ENCODE results near the gene NES.

The NES gene

GRCh38 chr1:156709031-156709430, 31.8 kb upstream of the NES start:
- Histone ChIP-seq H3K27me3 (ENCODE audit: insufficient read depth, poor library complexity, severe bottlenecking) (peaks cover 35% of the 10 kb centered on the region), H3K27ac (replicated peaks) (no peak overlapping the region), H3K4me3 (replicated peaks; ENCODE audit: insufficient read depth, low read length) (no peak overlapping the region)
- no peak for DNase-seq (ENCODE audit: low read depth in 1 of 2, low spot score in 1 of 2)
- TF ChIP-seq SPI1 (IDR thresholded peaks at IDR 0.05; ENCODE audit: borderline replicate concordance, low read depth) (no peak), POLR2AphosphoS5 (IDR thresholded peaks at IDR 0.05; ENCODE audit: low read depth) (no peak), GABPA (IDR thresholded peaks at IDR 0.05; ENCODE audit: low read depth) (no peak)
- TF ChIP-seq, protein P1, sequence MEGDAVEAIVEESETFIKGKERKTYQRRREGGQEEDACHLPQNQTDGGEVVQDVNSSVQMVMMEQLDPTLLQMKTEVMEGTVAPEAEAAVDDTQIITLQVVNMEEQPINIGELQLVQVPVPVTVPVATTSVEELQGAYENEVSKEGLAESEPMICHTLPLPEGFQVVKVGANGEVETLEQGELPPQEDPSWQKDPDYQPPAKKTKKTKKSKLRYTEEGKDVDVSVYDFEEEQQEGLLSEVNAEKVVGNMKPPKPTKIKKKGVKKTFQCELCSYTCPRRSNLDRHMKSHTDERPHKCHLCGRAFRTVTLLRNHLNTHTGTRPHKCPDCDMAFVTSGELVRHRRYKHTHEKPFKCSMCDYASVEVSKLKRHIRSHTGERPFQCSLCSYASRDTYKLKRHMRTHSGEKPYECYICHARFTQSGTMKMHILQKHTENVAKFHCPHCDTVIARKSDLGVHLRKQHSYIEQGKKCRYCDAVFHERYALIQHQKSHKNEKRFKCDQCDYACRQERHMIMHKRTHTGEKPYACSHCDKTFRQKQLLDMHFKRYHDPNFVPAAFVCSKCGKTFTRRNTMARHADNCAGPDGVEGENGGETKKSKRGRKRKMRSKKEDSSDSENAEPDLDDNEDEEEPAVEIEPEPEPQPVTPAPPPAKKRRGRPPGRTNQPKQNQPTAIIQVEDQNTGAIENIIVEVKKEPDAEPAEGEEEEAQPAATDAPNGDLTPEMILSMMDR (IDR thresholded peaks at IDR 0.05; ENCODE audit: insufficient read depth, low read length), result no peak
- TF ChIP-seq, protein P2, sequence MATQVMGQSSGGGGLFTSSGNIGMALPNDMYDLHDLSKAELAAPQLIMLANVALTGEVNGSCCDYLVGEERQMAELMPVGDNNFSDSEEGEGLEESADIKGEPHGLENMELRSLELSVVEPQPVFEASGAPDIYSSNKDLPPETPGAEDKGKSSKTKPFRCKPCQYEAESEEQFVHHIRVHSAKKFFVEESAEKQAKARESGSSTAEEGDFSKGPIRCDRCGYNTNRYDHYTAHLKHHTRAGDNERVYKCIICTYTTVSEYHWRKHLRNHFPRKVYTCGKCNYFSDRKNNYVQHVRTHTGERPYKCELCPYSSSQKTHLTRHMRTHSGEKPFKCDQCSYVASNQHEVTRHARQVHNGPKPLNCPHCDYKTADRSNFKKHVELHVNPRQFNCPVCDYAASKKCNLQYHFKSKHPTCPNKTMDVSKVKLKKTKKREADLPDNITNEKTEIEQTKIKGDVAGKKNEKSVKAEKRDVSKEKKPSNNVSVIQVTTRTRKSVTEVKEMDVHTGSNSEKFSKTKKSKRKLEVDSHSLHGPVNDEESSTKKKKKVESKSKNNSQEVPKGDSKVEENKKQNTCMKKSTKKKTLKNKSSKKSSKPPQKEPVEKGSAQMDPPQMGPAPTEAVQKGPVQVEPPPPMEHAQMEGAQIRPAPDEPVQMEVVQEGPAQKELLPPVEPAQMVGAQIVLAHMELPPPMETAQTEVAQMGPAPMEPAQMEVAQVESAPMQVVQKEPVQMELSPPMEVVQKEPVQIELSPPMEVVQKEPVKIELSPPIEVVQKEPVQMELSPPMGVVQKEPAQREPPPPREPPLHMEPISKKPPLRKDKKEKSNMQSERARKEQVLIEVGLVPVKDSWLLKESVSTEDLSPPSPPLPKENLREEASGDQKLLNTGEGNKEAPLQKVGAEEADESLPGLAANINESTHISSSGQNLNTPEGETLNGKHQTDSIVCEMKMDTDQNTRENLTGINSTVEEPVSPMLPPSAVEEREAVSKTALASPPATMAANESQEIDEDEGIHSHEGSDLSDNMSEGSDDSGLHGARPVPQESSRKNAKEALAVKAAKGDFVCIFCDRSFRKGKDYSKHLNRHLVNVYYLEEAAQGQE (IDR thresholded peaks at IDR 0.05; ENCODE audit: insufficient replicate concordance, low read depth), result no peak

- Histone ChIP-seq H3K4me3 (replicated peaks; ENCODE audit: insufficient read depth, low read length) (no peak overlapping the region), H3K27ac (replicated peaks) (no peak overlapping the region)
- TF ChIP-seq SPI1 (IDR thresholded peaks at IDR 0.05; ENCODE audit: borderline replicate concordance, low read depth) (no peak), GABPA (IDR thresholded peaks at IDR 0.05; ENCODE audit: low read depth) (no peak), POLR2AphosphoS5 (IDR thresholded peaks at IDR 0.05; ENCODE audit: low read depth) (no peak)
- TF ChIP-seq, protein P2 (IDR thresholded peaks at IDR 0.05; ENCODE audit: insufficient replicate concordance, low read depth), result no peak
- TF ChIP-seq, protein P1 (IDR thresholded peaks at IDR 0.05; ENCODE audit: insufficient read depth, low read length), result no peak
Observed at GRCh38 chr1:156708218-156708661, 31.0 kb upstream of the NES start.

GRCh38 chr1:156707417-156708217, 30.4 kb upstream of the NES start:
- H3K4me3 ChIP-seq (replicated peaks; ENCODE audit: insufficient read depth, low read length), result no peak overlapping the region

More at GRCh38 chr1:156708218-156708661, 31.0 kb upstream of the NES start:
- no peak for DNase-seq (ENCODE audit: low read depth in 1 of 2, low spot score in 1 of 2)
- H3K27me3 ChIP-seq (ENCODE audit: insufficient read depth, poor library complexity, severe bottlenecking), result peaks cover 43% of the 10 kb centered on the region

More at GRCh38 chr1:156707417-156708217, 30.4 kb upstream of the NES start:
- Histone ChIP-seq H3K27ac (replicated peaks) (no peak overlapping the region), H3K27me3 (ENCODE audit: insufficient read depth, poor library complexity, severe bottlenecking) (peaks cover 43% of the 10 kb centered on the region)
- TF ChIP-seq SPI1 (IDR thresholded peaks at IDR 0.05; ENCODE audit: borderline replicate concordance, low read depth) (no peak), GABPA (IDR thresholded peaks at IDR 0.05; ENCODE audit: low read depth) (no peak), POLR2AphosphoS5 (IDR thresholded peaks at IDR 0.05; ENCODE audit: low read depth) (no peak)
- TF ChIP-seq, protein P1 (IDR thresholded peaks at IDR 0.05; ENCODE audit: insufficient read depth, low read length), result no peak
- TF ChIP-seq, protein P2 (IDR thresholded peaks at IDR 0.05; ENCODE audit: insufficient replicate concordance, low read depth), result no peak
- no peak for DNase-seq (ENCODE audit: low read depth in 1 of 2, low spot score in 1 of 2)
